GM18498 (cell line): Measurements from ENCODE around the gene APRT.
"Not testable (repeated sequence)": the region's sequence is repeated elsewhere in the genome, so short reads cannot be mapped to it uniquely, and the experiment has no call there.

Source experiments
- ATAC-seq: cut with Tn5 transposase; IDR thresholded peaks from one replicate; pipeline ENCODE4 v1.9.1; 2021; ENCODE audit warnings: mild to moderate bottlenecking, moderate library complexity; ENCODE audit not compliant: unreplicated experiment

APRT gene

GRCh38 chr16:88823646-88824045 is 11.9 kb upstream of the APRT start:
- ATAC-seq = not testable (repeated sequence)

DNA sequence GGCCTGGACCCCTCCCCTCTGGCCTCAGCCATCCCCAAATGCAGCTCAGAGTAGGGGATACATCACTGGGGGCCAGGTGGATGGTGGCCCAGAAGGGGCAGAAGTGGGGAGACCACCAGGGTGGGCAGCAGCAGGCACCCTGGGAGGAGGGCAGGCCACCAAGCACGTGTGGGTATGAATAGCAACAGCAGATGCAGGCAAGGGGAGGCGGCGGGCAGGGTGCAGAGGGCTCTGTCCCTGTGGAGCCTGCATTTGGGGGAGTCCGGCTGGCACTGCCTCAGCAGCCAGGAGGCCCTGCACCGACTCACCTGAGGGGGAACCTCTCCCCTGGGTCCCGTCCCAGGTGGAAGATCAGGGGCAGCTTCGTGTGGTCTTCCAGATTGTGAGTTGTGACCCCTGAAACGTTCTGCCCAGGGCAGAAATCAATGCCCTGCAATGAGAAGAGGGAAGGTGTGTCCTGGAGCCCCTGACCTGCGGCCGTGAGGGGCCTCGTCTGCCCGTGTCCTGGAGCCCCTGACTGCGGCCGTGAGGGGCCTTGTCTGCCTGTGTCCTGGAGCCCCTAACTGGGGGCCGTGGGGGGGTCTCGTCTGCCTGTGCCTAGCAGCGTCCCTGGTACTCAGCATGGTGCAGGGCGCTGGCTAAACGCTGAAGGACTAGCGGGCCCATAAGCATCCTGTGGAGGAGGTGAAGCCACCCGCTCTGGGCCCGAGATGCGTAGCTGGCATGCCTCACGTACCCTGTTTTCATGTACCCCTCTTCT is 10.7 kb upstream of the APRT start:
- no peak for ATAC-seq

DNA sequence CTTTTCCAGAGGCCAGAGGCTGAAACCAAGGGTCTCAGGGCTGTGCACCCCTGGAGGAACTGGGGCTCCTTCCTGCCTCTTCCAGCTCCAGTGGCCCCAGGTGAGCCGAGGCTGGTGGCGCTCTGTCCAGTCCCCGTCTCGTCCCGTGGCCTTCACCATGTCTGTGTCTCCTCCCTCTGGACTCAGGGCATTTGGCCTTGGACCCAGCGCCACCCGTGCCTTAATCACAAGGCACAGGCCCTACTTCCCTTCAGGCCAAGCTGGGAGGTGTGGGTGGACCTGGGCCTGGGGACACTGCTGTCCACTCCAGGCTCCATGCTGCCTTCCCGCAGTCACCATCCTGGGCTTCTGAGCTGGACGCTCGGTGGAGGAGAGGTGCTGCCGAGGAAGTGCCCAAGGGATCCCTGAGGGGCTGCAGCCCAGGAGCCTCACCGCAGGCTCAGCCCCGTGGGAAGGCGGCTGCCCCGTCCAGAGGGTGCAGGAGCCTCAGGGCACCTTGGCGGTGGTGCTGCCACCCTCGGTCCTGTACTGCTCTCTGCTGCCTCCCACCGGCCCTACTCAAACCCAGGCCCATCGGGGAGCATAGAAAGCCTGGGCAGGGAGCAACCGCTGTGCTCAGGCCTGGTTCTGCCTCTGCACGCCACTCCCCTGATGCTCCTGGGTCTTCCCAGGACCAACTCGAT is 9.6 kb upstream of the APRT start:
- ATAC-seq = no peak

- ATAC-seq = no peak
Observed at GRCh38 chr16:88820385-88821025, 8.8 kb upstream of the APRT start.

- ATAC-seq = no peak
Observed at GRCh38 chr16:88819126-88819525, 7.4 kb upstream of the APRT start.

DNA sequence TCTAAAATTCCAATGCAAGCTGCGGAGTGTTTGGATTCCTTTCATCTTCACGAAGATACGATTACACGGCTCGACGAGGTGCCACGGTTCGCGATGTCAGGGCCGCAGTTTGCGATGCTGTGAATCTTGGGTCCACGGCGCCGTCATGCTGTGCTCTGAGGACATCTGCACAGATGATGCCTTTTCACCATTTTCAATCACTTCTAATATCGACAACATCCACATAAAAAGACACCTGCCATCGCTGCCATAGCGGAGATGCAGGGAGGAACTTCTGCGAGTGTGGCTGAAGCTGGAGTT is 6.8 kb upstream of the APRT start:
- no peak for ATAC-seq

- ATAC-seq = no peak
Observed at GRCh38 chr16:88817785-88818574, 6.3 kb upstream of the APRT start.

DNA sequence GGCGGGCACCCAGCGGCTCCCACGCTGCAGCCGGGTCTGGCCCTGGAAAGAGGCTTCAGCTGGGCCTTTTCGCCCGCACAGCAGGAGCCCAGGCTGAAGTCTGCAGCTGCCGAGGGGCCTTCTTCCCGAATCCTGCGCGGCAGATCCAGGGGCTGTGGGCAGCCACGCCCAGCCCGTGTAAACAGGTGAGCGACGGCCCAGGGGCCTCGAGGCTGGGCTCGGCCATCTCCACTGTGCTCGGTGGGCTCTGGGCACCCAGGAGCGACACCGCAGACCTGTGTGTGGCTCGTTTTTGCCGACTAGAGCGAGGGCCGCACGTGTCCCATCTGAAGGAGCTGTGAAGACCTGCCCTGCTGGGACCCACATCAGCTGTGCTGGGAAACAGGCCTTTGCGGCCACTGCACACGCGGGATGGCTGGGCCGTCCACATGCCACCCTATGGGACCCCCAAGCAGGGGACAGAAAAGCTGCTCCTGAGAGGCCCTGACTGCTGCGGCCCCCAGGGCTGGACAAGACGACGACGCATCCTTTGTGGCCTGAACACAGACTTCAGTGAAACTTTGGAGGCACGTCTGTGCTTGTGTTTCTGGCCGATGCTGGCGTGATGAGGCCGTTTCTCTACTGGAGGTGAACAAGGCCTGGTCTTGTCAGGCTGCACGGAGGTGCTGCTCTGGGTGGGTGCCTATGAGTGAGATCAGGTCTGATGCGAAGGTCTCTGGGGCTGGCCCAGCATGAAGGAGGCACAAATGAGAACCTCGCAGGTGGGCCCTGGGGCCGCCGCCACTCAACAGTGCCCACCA is 5.2 kb upstream of the APRT start:
- no peak for ATAC-seq

DNA sequence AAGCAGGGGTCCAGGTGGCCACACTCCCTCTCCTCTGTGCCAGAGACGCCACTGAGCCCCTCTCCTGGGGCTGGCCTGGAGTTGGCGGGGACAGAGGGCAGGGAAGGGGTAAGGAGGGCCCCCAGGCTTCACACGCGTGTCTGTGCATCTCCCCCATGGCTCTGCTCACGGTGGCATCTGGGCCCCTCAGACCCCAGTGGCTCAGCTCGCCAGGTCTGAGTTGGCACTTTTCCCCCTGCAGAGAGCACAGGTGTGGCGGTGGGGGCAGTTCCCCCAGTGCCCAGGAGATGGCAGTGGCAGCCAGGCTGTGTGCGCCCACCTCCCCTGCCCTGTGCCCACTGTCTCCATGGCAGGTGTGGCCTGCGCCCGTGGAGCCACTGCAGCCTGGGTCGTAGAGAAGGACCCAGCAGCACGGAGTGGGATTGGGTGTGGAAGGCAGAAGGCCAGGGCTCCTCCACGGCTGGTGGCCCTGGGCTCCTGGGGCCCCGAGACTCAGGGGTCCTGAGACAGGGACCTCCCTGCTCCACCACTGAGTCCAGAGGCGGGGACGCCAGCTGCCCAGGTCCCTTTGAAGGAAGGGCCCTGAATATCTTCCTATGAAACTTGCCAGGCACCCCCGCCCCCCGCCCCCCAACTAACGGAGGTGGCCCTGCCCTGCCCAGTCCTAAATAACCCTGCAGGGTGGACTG is 4.3 kb upstream of the APRT start:
- no peak for ATAC-seq

GRCh38 chr16:88815227-88815626 is 3.5 kb upstream of the APRT start:
- no peak for ATAC-seq

GRCh38 chr16:88814144-88814502 is 2.4 kb upstream of the APRT start:
- ATAC-seq = no peak

- no peak for ATAC-seq
Observed at GRCh38 chr16:88813269-88814143, 1.8 kb upstream of the APRT start.

- ATAC-seq = no peak
Observed at GRCh38 chr16:88812513-88813268, 963 bp upstream of the APRT start.

- ATAC-seq = peak; percentile 58
Observed at GRCh38 chr16:88810912-88811768, 588 bp downstream of the APRT start.

- ATAC-seq = no peak
Observed at GRCh38 chr16:88810166-88810911, 1.4 kb downstream of the APRT start.

DNA sequence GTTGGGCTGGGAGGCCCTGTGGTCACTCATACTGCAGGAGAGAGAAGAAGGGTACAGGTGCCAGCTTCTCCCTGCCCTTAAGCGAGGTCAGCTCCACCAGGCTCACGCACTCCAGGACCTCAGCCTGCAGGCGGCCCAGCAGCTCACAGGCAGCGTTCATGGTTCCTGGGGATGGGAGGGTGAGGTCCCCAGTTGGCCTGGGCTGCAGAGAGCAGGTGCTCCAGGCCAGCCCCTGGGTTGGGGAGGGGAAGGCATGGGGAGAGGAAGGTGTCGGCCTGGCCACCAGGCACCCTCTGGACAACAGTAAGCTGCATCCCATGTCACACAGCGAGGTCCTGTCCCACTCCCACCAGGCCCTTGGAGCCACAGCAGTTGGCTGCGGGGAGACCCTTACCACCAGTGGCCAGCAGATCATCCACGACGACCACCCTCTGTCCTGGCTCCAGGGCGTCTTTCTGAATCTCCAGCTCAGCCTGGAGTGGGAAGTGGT is 2.0 kb downstream of the APRT start:
- no peak for ATAC-seq
